AG10803 (cell line): ENCODE results near the gene RELT.

Source experiments
- DNase-seq: peaks from one replicate; pipeline ENCODE4 v3.0.0; 2010; ENCODE audit warnings: low read depth
- H3K4me3 ChIP-seq: 2 replicates; pipeline ENCODE4 v1.5.1; 2011; ENCODE audit warnings: mild to moderate bottlenecking, low read length, control low read depth
- CTCF ChIP-seq: conservative IDR thresholded peaks from 2 replicates; pipeline ENCODE4 v1.5.1; 2011; ENCODE audit warnings: mild to moderate bottlenecking, low read length, control low read depth, inconsistent platforms

Gene RELT

GRCh38 chr11:73384125-73384441 is 7.9 kb downstream of the RELT start:
- TF ChIP-seq CTCF, result no peak
- no peak overlapping the region for H3K4me3 ChIP-seq
- DNase-seq, result no peak

GRCh38 chr11:73384531-73384871 is 8.3 kb downstream of the RELT start:
- TF ChIP-seq CTCF, result no peak
- H3K4me3 ChIP-seq, result no peak overlapping the region
- DNase-seq, result no peak

- TF ChIP-seq CTCF, result no peak
- H3K4me3 ChIP-seq, result no peak overlapping the region
- peak; percentile 18 for DNase-seq
Measured at GRCh38 chr11:73384872-73385689, 8.9 kb downstream of the RELT start.

- TF ChIP-seq CTCF, result no peak
- no peak for DNase-seq
- no peak overlapping the region for H3K4me3 ChIP-seq
Measured at GRCh38 chr11:73386016-73386415, 9.8 kb downstream of the RELT start.

GRCh38 chr11:73386546-73386945 is 10.3 kb downstream of the RELT start:
- DNase-seq, result no peak
- TF ChIP-seq CTCF, result no peak
- H3K4me3 ChIP-seq, result no peak overlapping the region

GRCh38 chr11:73387594-73388264 is 11.5 kb downstream of the RELT start:
- TF ChIP-seq CTCF, result no peak
- DNase-seq, result no peak
- no peak overlapping the region for H3K4me3 ChIP-seq
